Peyer's patch (tissue), 4 donors: Measurements from ENCODE around the gene CDC14A. TPM values are rescaled to one million over a fixed set of nuclear protein-coding genes. Genes with fewer than 3 reads are reported as not detected.

Experiments used
- DNase-seq, 3 donors: peaks; one replicate each; pipeline ENCODE4 v3.0.0-alpha.2; 2017 to 2019
- H3K27ac ChIP-seq, 4 donors: fragments of 200-600 bp; sonication (generic); one replicate each; pipeline ENCODE4 v1.5.1; 2016 to 2019
- H3K27me3 ChIP-seq, 2 donors: fragments of 200-600 bp; sonication (generic); one replicate each; pipeline ENCODE4 v1.5.1; 2019
- H3K36me3 ChIP-seq, 3 donors: fragments of 200-600 bp; sonication (generic); one replicate each; pipeline ENCODE4 v1.5.1; 2016 to 2019
- H3K4me1 ChIP-seq, 4 donors: fragments of 200-600 bp; sonication (generic); one replicate each; pipeline ENCODE4 v1.5.1; 2016 to 2019
- H3K4me3 ChIP-seq, 4 donors: fragments of 200-600 bp; sonication (generic); 1 replicate in 3 of 4; 2 replicates in 1 of 4; pipeline ENCODE4 v1.5.1; 2016 to 2019; ENCODE audit warnings: mild to moderate bottlenecking in 1 of 4
- H3K9me3 ChIP-seq, 4 donors: fragments of 200-600 bp; sonication (generic); one replicate each; pipeline ENCODE4 v1.5.1; 2016 to 2019; ENCODE audit warnings: mild to moderate bottlenecking in 1 of 4
- POLR2A ChIP-seq, 2 donors: fragments of 450-650 bp; IDR thresholded peaks; one replicate each; pipeline ENCODE4 v1.5.1; 2017; ENCODE audit warnings: antibody characterized with exemption in 2 of 2, mild to moderate bottlenecking in 2 of 2, moderate library complexity in 2 of 2
- total RNA-seq, 4 donors: library from RNA; depleted of rRNA; stranded (reverse); fragments of >200 nt; gene quantifications; one replicate each; pipeline ENCODE4 v1.1.0, GENCODE V29; 2016
- TF ChIP-seq, protein P1 (sequence below), 6 experiments: fragments of 450-650 bp in 4 of 6; fragments of 200-600 bp in 2 of 6; sonication (generic) in 1 of 6; IDR thresholded peaks; one replicate each; pipeline ENCODE4 v1.5.1; 2017 to 2019; ENCODE audit warnings: antibody characterized with exemption in 6 of 6, mild to moderate bottlenecking in 3 of 6, moderate library complexity in 1 of 6

Gene CDC14A
- total RNA-seq, 4 donors from 2014 or later = 51.2 to 97.6 (median 81.2) TPM

DNA sequence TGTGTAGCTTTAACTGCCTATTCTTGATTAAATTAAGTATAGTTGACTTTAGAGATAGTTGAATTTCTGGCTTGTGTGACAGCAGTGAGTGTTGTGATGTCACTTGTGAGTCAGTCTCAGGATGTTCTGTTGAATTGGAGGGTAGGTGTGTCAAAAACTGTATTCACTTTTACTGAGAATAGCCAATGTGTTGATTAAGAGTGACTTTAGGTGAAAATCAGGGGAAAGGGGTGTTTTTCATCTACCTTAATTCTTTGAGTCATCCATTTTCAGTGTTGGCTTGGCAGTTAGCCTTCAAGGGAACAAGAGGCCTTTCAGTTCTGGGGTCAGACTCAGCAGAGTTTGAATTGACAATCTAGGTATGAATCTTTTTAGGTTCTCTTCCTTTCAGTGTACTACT lies 75.9 kb downstream of the CDC14A start:
- H3K4me1 ChIP-seq = peaks cover 0 to 7% (median 0%) of the 10 kb centered on the region in 4 donors
- TF ChIP-seq POLR2A (IDR thresholded peaks at IDR 0.05) = no peak
- H3K27ac ChIP-seq = no peak overlapping the region
- H3K4me3 ChIP-seq = no peak overlapping the region
- H3K36me3 ChIP-seq = peaks cover 0 to 3% (median 0%) of the 10 kb centered on the region in 3 donors
- no peaks in the 10 kb centered on the region for H3K27me3 ChIP-seq
- DNase-seq = no peak
- no peaks in the 10 kb centered on the region for H3K9me3 ChIP-seq

DNA sequence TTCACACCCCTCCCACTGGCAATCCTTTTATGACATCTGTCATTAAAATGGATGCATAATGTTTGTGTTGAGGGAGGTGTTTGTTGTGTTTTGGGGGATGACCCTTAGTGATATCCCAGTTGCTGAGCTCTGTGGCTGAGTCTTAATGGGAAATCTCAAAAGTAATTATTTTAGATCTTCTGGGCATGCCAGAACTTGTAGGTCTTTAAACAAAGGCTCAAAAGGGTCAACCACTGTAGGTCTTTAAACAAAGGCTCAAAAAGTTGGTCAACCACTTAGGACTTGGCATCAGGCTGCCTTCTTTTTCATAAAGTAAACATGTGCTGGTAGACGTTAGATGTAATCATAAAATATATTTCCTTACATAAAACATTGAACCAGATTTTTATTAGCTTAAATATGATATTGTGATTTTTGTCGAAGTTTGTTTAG lies 78.0 kb downstream of the CDC14A start:
- Histone ChIP-seq H3K27me3 (no peaks in the 10 kb centered on the region), H3K4me1 (peaks cover 0 to 7% (median 0%) of the 10 kb centered on the region in 4 donors), H3K36me3 (peaks cover 0 to 3% (median 0%) of the 10 kb centered on the region in 3 donors), H3K9me3 (no peaks in the 10 kb centered on the region), H3K4me3 (no peak overlapping the region), H3K27ac (no peak overlapping the region)
- no peak for TF ChIP-seq POLR2A (IDR thresholded peaks at IDR 0.05)
- TF ChIP-seq, protein P1, sequence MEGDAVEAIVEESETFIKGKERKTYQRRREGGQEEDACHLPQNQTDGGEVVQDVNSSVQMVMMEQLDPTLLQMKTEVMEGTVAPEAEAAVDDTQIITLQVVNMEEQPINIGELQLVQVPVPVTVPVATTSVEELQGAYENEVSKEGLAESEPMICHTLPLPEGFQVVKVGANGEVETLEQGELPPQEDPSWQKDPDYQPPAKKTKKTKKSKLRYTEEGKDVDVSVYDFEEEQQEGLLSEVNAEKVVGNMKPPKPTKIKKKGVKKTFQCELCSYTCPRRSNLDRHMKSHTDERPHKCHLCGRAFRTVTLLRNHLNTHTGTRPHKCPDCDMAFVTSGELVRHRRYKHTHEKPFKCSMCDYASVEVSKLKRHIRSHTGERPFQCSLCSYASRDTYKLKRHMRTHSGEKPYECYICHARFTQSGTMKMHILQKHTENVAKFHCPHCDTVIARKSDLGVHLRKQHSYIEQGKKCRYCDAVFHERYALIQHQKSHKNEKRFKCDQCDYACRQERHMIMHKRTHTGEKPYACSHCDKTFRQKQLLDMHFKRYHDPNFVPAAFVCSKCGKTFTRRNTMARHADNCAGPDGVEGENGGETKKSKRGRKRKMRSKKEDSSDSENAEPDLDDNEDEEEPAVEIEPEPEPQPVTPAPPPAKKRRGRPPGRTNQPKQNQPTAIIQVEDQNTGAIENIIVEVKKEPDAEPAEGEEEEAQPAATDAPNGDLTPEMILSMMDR (IDR thresholded peaks at IDR 0.05) = no peak
- DNase-seq = no peak

DNA sequence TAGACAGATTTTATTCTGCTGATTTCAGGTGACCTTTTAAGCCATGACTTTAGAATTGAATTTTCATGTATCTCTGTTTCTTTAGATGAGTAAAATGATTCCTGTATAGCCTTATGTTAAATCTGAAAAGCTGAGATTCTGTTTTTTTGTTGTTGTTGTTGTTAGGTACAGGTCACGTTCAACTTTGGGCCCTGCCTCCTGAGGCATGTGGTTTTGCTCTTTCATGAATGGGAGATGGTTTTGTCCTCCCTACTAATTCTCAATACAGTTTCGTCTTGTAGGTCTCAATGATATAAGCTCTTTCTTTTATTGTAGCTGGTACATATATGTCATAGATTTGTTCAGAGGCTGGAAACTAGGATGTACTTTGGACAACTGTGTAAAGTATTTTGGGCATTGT lies 79.6 kb downstream of the CDC14A start:
- H3K36me3 ChIP-seq = peaks cover 0 to 3% (median 0%) of the 10 kb centered on the region in 3 donors
- no peaks in the 10 kb centered on the region for H3K9me3 ChIP-seq
- TF ChIP-seq POLR2A (IDR thresholded peaks at IDR 0.05) = no peak
- TF ChIP-seq, protein P1 (IDR thresholded peaks at IDR 0.05) = no peak
- H3K4me1 ChIP-seq = peaks cover 0 to 7% (median 0%) of the 10 kb centered on the region in 4 donors
- H3K27ac ChIP-seq = no peak overlapping the region
- H3K27me3 ChIP-seq = no peaks in the 10 kb centered on the region
- no peak for DNase-seq
- no peak overlapping the region for H3K4me3 ChIP-seq

DNA sequence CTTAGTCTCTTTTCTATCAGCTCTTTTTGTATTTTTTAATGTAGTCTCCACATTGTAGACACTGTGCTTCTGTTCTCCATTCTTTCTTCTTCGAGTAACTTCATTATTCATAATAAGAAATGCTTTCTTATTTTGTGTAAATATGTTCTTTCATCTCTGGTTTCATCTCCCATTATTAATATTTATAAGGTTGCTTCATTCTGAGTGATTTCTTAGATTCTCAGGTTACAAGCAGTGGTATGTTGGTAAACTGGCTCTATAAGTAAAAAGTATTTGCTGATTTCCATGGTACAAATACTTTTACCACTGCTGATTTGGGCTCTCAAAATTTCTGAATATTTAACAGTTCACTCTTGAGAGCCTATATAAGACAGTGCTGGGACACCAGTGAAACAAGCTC lies 81.3 kb downstream of the CDC14A start:
- peaks cover 0 to 9% (median 0%) of the 10 kb centered on the region in 4 donors for H3K4me1 ChIP-seq
- TF ChIP-seq POLR2A (IDR thresholded peaks at IDR 0.05) = no peak
- H3K27ac ChIP-seq = no peak overlapping the region
- H3K9me3 ChIP-seq = no peaks in the 10 kb centered on the region
- no peaks in the 10 kb centered on the region for H3K36me3 ChIP-seq
- no peaks in the 10 kb centered on the region for H3K27me3 ChIP-seq
- no peak for DNase-seq
- no peak overlapping the region for H3K4me3 ChIP-seq

DNA sequence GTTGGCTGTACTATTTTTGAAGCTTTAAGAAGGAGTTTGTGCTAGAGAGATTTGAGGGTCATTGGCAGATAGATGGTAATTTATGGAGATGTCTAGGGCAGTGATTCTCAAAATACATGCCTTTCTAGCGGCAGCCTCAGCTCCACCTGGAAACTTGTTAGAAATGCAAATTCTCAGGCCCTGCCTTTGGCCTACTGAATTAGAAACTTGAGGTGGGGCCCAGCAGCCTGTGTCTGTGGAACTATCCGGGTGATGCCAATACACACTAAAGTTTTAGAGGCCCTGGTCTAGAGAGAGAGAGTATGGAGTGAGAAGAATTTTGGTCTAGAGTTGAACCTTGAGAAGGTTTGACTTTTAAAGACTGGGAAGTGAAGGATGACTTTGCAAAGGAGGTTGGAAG lies 82.5 kb downstream of the CDC14A start:
- Histone ChIP-seq H3K27me3 (no peaks in the 10 kb centered on the region), H3K9me3 (no peaks in the 10 kb centered on the region), H3K4me3 (no peak overlapping the region), H3K27ac (no peak overlapping the region), H3K4me1 (peaks cover 0 to 21% (median 0%) of the 10 kb centered on the region in 4 donors), H3K36me3 (no peaks in the 10 kb centered on the region)
- TF ChIP-seq POLR2A (IDR thresholded peaks at IDR 0.05) = no peak
- TF ChIP-seq, protein P1 (IDR thresholded peaks at IDR 0.05) = no peak
- DNase-seq = no peak

DNA sequence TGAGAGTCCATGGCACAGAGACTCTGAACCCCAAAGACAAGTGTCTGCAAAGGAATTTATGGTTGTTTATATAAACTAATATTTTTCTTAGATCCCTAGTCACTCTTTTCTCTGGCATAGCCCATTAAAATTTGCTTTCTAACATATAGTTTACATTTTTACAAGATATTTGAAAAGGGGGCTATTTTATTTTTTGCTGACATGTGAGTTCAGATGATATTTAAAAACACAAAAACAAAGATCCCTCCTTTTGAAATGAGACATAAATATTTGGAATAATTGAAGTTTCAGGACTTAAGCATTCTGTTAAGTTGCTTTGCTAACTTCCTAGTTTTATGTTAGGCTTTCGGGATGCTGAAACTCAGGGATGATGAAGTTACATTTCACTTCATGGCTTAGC lies 86.1 kb downstream of the CDC14A start:
- Histone ChIP-seq H3K36me3 (no peaks in the 10 kb centered on the region), H3K4me3 (no peak overlapping the region), H3K27me3 (no peaks in the 10 kb centered on the region), H3K4me1 (peaks cover 0 to 28% (median 0%) of the 10 kb centered on the region in 4 donors), H3K9me3 (no peaks in the 10 kb centered on the region), H3K27ac (peak overlapping the region in 2 of 4 donors; percentile 55 to 65)
- TF ChIP-seq, protein P1 (IDR thresholded peaks at IDR 0.05) = no peak
- no peak for TF ChIP-seq POLR2A (IDR thresholded peaks at IDR 0.05)
- no peak for DNase-seq

DNA sequence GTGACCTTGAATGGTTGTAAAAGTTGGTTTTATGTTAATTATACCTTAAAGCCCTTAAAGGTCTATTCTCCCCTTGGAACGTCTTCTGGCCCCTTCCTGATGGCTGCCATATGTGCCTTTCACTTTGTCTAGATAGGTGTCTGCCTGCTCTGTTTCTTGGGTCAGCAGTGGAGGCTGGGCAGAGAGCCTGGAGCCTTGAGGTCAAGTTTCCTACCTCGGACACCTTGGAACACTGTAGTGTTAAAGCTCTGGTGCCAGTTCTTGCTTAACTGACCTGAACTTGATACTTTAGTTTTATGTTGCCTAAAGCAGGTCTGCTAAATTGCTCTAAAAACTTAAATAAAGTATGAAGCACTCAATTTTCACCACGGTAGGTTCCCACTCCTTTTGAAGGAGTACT lies 86.5 kb downstream of the CDC14A start:
- Histone ChIP-seq H3K27ac (peak overlapping the region in 3 of 4 donors; percentile 32 to 65 (median 55)), H3K36me3 (no peaks in the 10 kb centered on the region), H3K4me1 (peaks cover 0 to 28% (median 0%) of the 10 kb centered on the region in 4 donors), H3K27me3 (no peaks in the 10 kb centered on the region), H3K9me3 (no peaks in the 10 kb centered on the region), H3K4me3 (no peak overlapping the region)
- TF ChIP-seq POLR2A (IDR thresholded peaks at IDR 0.05) = no peak
- TF ChIP-seq, protein P1 (IDR thresholded peaks at IDR 0.05) = no peak
- DNase-seq = no peak
